PFSK-1 (cell line): ENCODE measurements around the gene PNPLA5.

ENCODE experiments used
- FOXP2 ChIP-seq: optimal IDR thresholded peaks from 2 replicates; pipeline ENCODE3; 2011; ENCODE audit warnings: borderline replicate concordance, control low read depth, inconsistent platforms; ENCODE audit not compliant: insufficient read depth; ENCODE audit errors: extremely low read length, extremely low read depth
- POLR2AphosphoS5 ChIP-seq: IDR thresholded peaks from 2 replicates; pipeline ENCODE4 v1.6.1; 2012; ENCODE audit warnings: low read depth, mild to moderate bottlenecking, control low read depth, low read length, moderate library complexity
- SIN3A ChIP-seq: IDR thresholded peaks from 2 replicates; pipeline ENCODE4 v1.6.1; 2012; ENCODE audit warnings: mild to moderate bottlenecking, low read length, moderate library complexity, borderline replicate concordance; ENCODE audit not compliant: insufficient read depth
- TAF1 ChIP-seq: IDR thresholded peaks from 2 replicates; pipeline ENCODE4 v1.6.1; 2012; ENCODE audit warnings: low read length, control low read depth, borderline replicate concordance; ENCODE audit not compliant: insufficient read depth
- TF ChIP-seq, protein P1 (sequence below), 2 experiments: IDR thresholded peaks; 2 replicates each; pipeline versions ENCODE4 v1.6.1 to v1.8.0; 2011 to 2012; ENCODE audit warnings: low read depth in 2 of 2, low read length in 2 of 2, control low read depth in 1 of 2, inconsistent platforms in 1 of 2, mild to moderate bottlenecking in 1 of 2, moderate library complexity in 1 of 2; ENCODE audit not compliant: insufficient read depth in 1 of 2

Gene PNPLA5

GRCh38 chr22:43890901-43891331 is 897 bp downstream of the PNPLA5 start:
- TF ChIP-seq POLR2AphosphoS5 (no peak), TAF1 (no peak), SIN3A (no peak), FOXP2 (no peak)
- TF ChIP-seq, protein P1, sequence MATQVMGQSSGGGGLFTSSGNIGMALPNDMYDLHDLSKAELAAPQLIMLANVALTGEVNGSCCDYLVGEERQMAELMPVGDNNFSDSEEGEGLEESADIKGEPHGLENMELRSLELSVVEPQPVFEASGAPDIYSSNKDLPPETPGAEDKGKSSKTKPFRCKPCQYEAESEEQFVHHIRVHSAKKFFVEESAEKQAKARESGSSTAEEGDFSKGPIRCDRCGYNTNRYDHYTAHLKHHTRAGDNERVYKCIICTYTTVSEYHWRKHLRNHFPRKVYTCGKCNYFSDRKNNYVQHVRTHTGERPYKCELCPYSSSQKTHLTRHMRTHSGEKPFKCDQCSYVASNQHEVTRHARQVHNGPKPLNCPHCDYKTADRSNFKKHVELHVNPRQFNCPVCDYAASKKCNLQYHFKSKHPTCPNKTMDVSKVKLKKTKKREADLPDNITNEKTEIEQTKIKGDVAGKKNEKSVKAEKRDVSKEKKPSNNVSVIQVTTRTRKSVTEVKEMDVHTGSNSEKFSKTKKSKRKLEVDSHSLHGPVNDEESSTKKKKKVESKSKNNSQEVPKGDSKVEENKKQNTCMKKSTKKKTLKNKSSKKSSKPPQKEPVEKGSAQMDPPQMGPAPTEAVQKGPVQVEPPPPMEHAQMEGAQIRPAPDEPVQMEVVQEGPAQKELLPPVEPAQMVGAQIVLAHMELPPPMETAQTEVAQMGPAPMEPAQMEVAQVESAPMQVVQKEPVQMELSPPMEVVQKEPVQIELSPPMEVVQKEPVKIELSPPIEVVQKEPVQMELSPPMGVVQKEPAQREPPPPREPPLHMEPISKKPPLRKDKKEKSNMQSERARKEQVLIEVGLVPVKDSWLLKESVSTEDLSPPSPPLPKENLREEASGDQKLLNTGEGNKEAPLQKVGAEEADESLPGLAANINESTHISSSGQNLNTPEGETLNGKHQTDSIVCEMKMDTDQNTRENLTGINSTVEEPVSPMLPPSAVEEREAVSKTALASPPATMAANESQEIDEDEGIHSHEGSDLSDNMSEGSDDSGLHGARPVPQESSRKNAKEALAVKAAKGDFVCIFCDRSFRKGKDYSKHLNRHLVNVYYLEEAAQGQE (IDR thresholded peaks at IDR 0.05; ENCODE audit: insufficient read depth in 1 of 2, low read depth in 2 of 2, low read length in 2 of 2): no peak

DNA sequence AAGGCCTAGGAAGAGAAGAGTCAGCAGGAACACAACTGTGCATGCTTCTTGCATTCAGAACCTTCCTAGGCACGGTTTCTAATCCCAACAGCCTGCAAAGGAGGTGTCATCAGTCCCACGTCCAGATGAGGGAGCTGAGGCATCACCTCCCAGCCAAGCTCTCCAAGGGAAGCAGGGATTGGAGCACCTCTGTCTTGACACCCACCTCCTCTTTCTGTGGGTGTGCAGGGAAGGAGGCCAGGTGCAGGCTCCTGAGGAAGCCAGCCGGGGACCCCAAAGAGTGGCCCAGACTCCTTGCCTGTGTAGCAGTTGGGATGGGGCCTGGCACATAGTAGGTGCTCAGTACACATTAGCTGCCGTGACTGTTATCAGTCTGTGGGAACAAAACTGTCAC is 2.0 kb downstream of the PNPLA5 start:
- TF ChIP-seq SIN3A (no peak), POLR2AphosphoS5 (no peak), FOXP2 (no peak), TAF1 (no peak)
- TF ChIP-seq, protein P1 (IDR thresholded peaks at IDR 0.05; ENCODE audit: insufficient read depth in 1 of 2, low read depth in 2 of 2, low read length in 2 of 2): no peak

- TF ChIP-seq, protein P1 (IDR thresholded peaks at IDR 0.05; ENCODE audit: insufficient read depth in 1 of 2, low read depth in 2 of 2, low read length in 2 of 2): no peak
- TF ChIP-seq SIN3A: no peak
- TF ChIP-seq POLR2AphosphoS5: no peak
- no peak for TF ChIP-seq FOXP2
- TF ChIP-seq TAF1: no peak
Measured at GRCh38 chr22:43889201-43889859, 2.5 kb downstream of the PNPLA5 start.

DNA sequence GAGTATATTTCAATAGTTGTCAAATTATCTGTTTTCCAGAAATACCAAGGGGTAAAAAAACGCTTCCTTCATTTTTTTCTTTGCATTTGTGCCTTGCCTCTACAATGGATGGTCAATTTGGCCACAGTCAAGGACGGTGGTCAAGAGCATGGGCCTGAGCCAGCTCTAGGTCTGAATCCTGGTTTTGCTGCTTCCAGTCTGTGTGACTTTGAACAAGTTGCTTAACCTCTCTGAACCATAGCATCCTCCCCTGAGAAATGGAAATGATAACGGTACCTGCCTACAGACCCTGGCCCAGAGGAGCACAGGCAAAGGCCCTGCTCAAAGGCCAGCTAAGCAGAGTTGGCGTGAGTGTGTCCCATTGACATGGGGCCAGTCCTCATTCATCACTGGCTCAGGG is 3.1 kb downstream of the PNPLA5 start:
- TF ChIP-seq POLR2AphosphoS5: no peak
- no peak for TF ChIP-seq SIN3A
- TF ChIP-seq TAF1: no peak
- TF ChIP-seq, protein P1 (IDR thresholded peaks at IDR 0.05; ENCODE audit: insufficient read depth in 1 of 2, low read depth in 2 of 2, low read length in 2 of 2): no peak
- TF ChIP-seq FOXP2: no peak

- TF ChIP-seq TAF1: no peak
- no peak for TF ChIP-seq FOXP2
- no peak for TF ChIP-seq SIN3A
- no peak for TF ChIP-seq POLR2AphosphoS5
- TF ChIP-seq, protein P1 (IDR thresholded peaks at IDR 0.05; ENCODE audit: insufficient read depth in 1 of 2, low read depth in 2 of 2, low read length in 2 of 2): no peak
Measured at GRCh38 chr22:43887391-43887790, 4.4 kb downstream of the PNPLA5 start.
